HAP-1 (cell line): ENCODE results near the gene ABHD12.

Source experiments
- DNase-seq, 2 experiments: peaks; one replicate each; pipeline ENCODE4 v3.0.0-alpha.2; 2016 to 2020; ENCODE audit warnings: low spot score in 2 of 2
- H3K27me3 ChIP-seq: fragments of 250-450 bp; sonication (Bioruptor Pico); 2 replicates; pipeline ENCODE4 v1.5.1; 2020; ENCODE audit warnings: low read depth, mild to moderate bottlenecking, moderate library complexity
- H3K36me3 ChIP-seq: fragments of 250-450 bp; sonication (Bioruptor Pico); replicated peaks from 2 replicates; pipeline ENCODE4 v1.5.1; 2020; ENCODE audit warnings: mild to moderate bottlenecking
- H3K4me1 ChIP-seq: fragments of 250-450 bp; sonication (Bioruptor Pico); 2 replicates; pipeline ENCODE4 v1.5.1; 2020; ENCODE audit warnings: mild to moderate bottlenecking
- H3K4me3 ChIP-seq: fragments of 250-450 bp; sonication (Bioruptor Pico); 2 replicates; pipeline ENCODE4 v1.5.1; 2020; ENCODE audit warnings: mild to moderate bottlenecking, moderate library complexity
- H3K9me3 ChIP-seq: fragments of 250-450 bp; sonication (Bioruptor Pico); 2 replicates; pipeline ENCODE4 v1.5.1; 2020; ENCODE audit warnings: mild to moderate bottlenecking, moderate library complexity
- in situ Hi-C: fragments of 300-500 bp; cut with MboI; formaldehyde crosslinking; loops from 3 replicates; pipeline ENCODE4 v1.14.3; 2020; ENCODE audit warnings: low sequenced_read_pairs, inconsistent platforms, mixed read lengths

Gene ABHD12

GRCh38 chr20:25297141-25297905, 93.3 kb downstream of the ABHD12 start:
- H3K4me3 ChIP-seq = no peak overlapping the region
- no peak for DNase-seq
- H3K4me1 ChIP-seq = no peaks in the 10 kb centered on the region
- no peaks in the 10 kb centered on the region for H3K9me3 ChIP-seq
- no peaks in the 10 kb centered on the region for H3K27me3 ChIP-seq
- in situ Hi-C loops = loop anchor here (10.0 kb wide), 1 partner anchor 303 kb away; the partner anchor contains the start of gene APMAP
- peaks cover 39% of the 10 kb centered on the region for H3K36me3 ChIP-seq

GRCh38 chr20:25296094-25297093, 94.2 kb downstream of the ABHD12 start:
- peaks cover 32% of the 10 kb centered on the region for H3K36me3 ChIP-seq
- no peaks in the 10 kb centered on the region for H3K4me1 ChIP-seq
- no peaks in the 10 kb centered on the region for H3K27me3 ChIP-seq
- no peaks in the 10 kb centered on the region for H3K9me3 ChIP-seq
- in situ Hi-C loops = loop anchor here (10.0 kb wide), 1 partner anchor 302 kb away; the partner anchor contains the start of gene APMAP
- peak; percentile 24 to 61 for DNase-seq
- H3K4me3 ChIP-seq = no peak overlapping the region

- H3K4me3 ChIP-seq = no peak overlapping the region
- no peaks in the 10 kb centered on the region for H3K4me1 ChIP-seq
- H3K36me3 ChIP-seq = peaks cover 37% of the 10 kb centered on the region
- no peak for DNase-seq
- no peaks in the 10 kb centered on the region for H3K9me3 ChIP-seq
- in situ Hi-C loops = loop anchor here (10.0 kb wide), 1 partner anchor 301 kb away; the partner anchor contains the start of gene APMAP
- no peaks in the 10 kb centered on the region for H3K27me3 ChIP-seq
These were observed 95.1 kb downstream of the ABHD12 start for GRCh38 chr20:25295386-25296093.

GRCh38 chr20:25294459-25295385, 95.9 kb downstream of the ABHD12 start:
- Histone ChIP-seq H3K9me3 (no peaks in the 10 kb centered on the region), H3K4me1 (no peaks in the 10 kb centered on the region), H3K27me3 (no peaks in the 10 kb centered on the region), H3K36me3 (peaks cover 39% of the 10 kb centered on the region), H3K4me3 (no peak overlapping the region)
- in situ Hi-C loops = loop anchor here (5.0 to 10.0 kb wide), 2 partner anchors 103 to 300 kb away; partner anchors contain the start of gene APMAP
- DNase-seq = peak; percentile 61 to 86

GRCh38 chr20:25293910-25294458, 96.7 kb downstream of the ABHD12 start:
- no peaks in the 10 kb centered on the region for H3K4me1 ChIP-seq
- peaks cover 39% of the 10 kb centered on the region for H3K36me3 ChIP-seq
- in situ Hi-C loops = loop anchor here (5.0 to 10.0 kb wide), 2 partner anchors 103 to 299 kb away; partner anchors contain the start of gene APMAP
- no peaks in the 10 kb centered on the region for H3K27me3 ChIP-seq
- H3K9me3 ChIP-seq = no peaks in the 10 kb centered on the region
- DNase-seq = no peak
- no peak overlapping the region for H3K4me3 ChIP-seq

GRCh38 chr20:25293507-25293906, 97.1 kb downstream of the ABHD12 start:
- Histone ChIP-seq H3K27me3 (no peaks in the 10 kb centered on the region), H3K36me3 (peaks cover 43% of the 10 kb centered on the region), H3K4me3 (no peak overlapping the region), H3K4me1 (no peaks in the 10 kb centered on the region), H3K9me3 (no peaks in the 10 kb centered on the region)
- DNase-seq = no peak
- in situ Hi-C loops = loop anchor here (5.0 to 10.0 kb wide), 2 partner anchors 104 to 299 kb away; partner anchors contain the start of gene APMAP

GRCh38 chr20:25292176-25292891, 98.3 kb downstream of the ABHD12 start:
- H3K9me3 ChIP-seq = no peaks in the 10 kb centered on the region
- DNase-seq = no peak
- in situ Hi-C loops = loop anchor here (5.0 to 10.0 kb wide), 2 partner anchors 105 to 298 kb away; partner anchors contain the start of gene APMAP
- no peak overlapping the region for H3K4me3 ChIP-seq
- H3K36me3 ChIP-seq = peaks cover 43% of the 10 kb centered on the region
- H3K27me3 ChIP-seq = no peaks in the 10 kb centered on the region
- H3K4me1 ChIP-seq = no peaks in the 10 kb centered on the region

GRCh38 chr20:25291432-25292133, 99.1 kb downstream of the ABHD12 start:
- in situ Hi-C loops = loop anchor here (5.0 to 10.0 kb wide), 2 partner anchors 106 to 297 kb away; partner anchors contain the start of gene APMAP
- no peaks in the 10 kb centered on the region for H3K27me3 ChIP-seq
- no peak for DNase-seq
- H3K9me3 ChIP-seq = no peaks in the 10 kb centered on the region
- H3K36me3 ChIP-seq = peaks cover 41% of the 10 kb centered on the region
- no peak overlapping the region for H3K4me3 ChIP-seq
- H3K4me1 ChIP-seq = no peaks in the 10 kb centered on the region

- no peaks in the 10 kb centered on the region for H3K27me3 ChIP-seq
- no peaks in the 10 kb centered on the region for H3K9me3 ChIP-seq
- peaks cover 39% of the 10 kb centered on the region for H3K36me3 ChIP-seq
- no peak for DNase-seq
- H3K4me1 ChIP-seq = no peaks in the 10 kb centered on the region
- no peak overlapping the region for H3K4me3 ChIP-seq
- in situ Hi-C loops = loop anchor here (5.0 to 10.0 kb wide), 2 partner anchors 106 to 296 kb away; partner anchors contain the start of gene APMAP
These were observed 99.8 kb downstream of the ABHD12 start for GRCh38 chr20:25290646-25291431.

GRCh38 chr20:25289886-25290597, 100.6 kb downstream of the ABHD12 start:
- H3K4me1 ChIP-seq = no peaks in the 10 kb centered on the region
- H3K4me3 ChIP-seq = no peak overlapping the region
- in situ Hi-C loops = loop anchor here (5.0 to 10.0 kb wide), 2 partner anchors 107 to 295 kb away; partner anchors contain the start of gene APMAP
- H3K9me3 ChIP-seq = no peaks in the 10 kb centered on the region
- H3K27me3 ChIP-seq = no peaks in the 10 kb centered on the region
- H3K36me3 ChIP-seq = peaks cover 31% of the 10 kb centered on the region
- DNase-seq = no peak
